OCI-LY7 (cell line): ENCODE results near the gene ARPC5L. TPM values are rescaled to one million over a fixed set of nuclear protein-coding genes. Genes with fewer than 3 reads are reported as not detected.

ENCODE experiments used
- BruUV-seq: library from RNA; stranded (reverse); fragments of 400-500 nt; replicated peaks from 2 replicates; lab custom pipeline; 2021; lab: Mats Ljungman, UMichigan
- CTCF ChIA-PET: fragments of 300-600 bp; sonication (Branson Sonifier 250); formaldehyde crosslinking; loops from one replicate; lab custom pipeline; 2022; ENCODE audit warnings: antibody characterized with exemption; ENCODE audit not compliant: unreplicated experiment; lab: Charles Lee
- POLR2A ChIA-PET: fragments of 300-600 bp; sonication (Branson Sonifier 250); formaldehyde crosslinking; loops from one replicate; lab custom pipeline; 2022; ENCODE audit warnings: antibody characterized with exemption; lab: Charles Lee
- DNase-seq: peaks from one replicate; pipeline ENCODE4 v3.0.0-alpha.2; 2015; ENCODE audit warnings: low spot score
- H2AFZ ChIP-seq: fragments of 200-600 bp; sonication (generic), shearing (Covaris generic); 2 replicates; pipeline ENCODE4 v1.6.1; 2014; ENCODE audit warnings: mild to moderate bottlenecking, antibody characterized with exemption, low read length, moderate library complexity
- H3K27ac ChIP-seq: fragments of 200-600 bp; sonication (generic); 2 replicates; pipeline ENCODE4 v1.5.1; 2014; ENCODE audit warnings: mixed run types, low read depth, mild to moderate bottlenecking, moderate library complexity, low read length, inconsistent platforms; ENCODE audit not compliant: poor library complexity, severe bottlenecking
- H3K36me3 ChIP-seq: fragments of 200-600 bp; sonication (generic); 2 replicates; pipeline ENCODE4 v1.6.1; 2014; ENCODE audit warnings: mild to moderate bottlenecking, antibody characterized with exemption, low read length, moderate library complexity, mixed read lengths; ENCODE audit not compliant: insufficient read depth
- H3K4me1 ChIP-seq: fragments of 200-600 bp; sonication (generic); 2 replicates; pipeline ENCODE4 v1.5.1; 2014; ENCODE audit warnings: mild to moderate bottlenecking, low read length; ENCODE audit not compliant: insufficient read depth, poor library complexity, severe bottlenecking
- H3K4me2 ChIP-seq: fragments of 200-600 bp; sonication (generic); 2 replicates; pipeline ENCODE4 v1.6.1; 2014; ENCODE audit warnings: mild to moderate bottlenecking, low read length
- H3K4me3 ChIP-seq: fragments of 200-600 bp; sonication (generic); 2 replicates; pipeline ENCODE4 v1.5.1; 2014; ENCODE audit warnings: mild to moderate bottlenecking, low read depth, low read length; ENCODE audit not compliant: poor library complexity, severe bottlenecking
- H3K79me2 ChIP-seq: fragments of 200-600 bp; sonication (generic); 2 replicates; pipeline ENCODE4 v1.6.1; 2016; ENCODE audit warnings: low read depth, mild to moderate bottlenecking, low read length, moderate library complexity, mixed read lengths; ENCODE audit not compliant: insufficient read depth
- H3K9me2 ChIP-seq: fragments of 200-600 bp; sonication (generic); 2 replicates; pipeline ENCODE4 v1.6.1; 2016; ENCODE audit warnings: mild to moderate bottlenecking, low read length, mixed read lengths; ENCODE audit not compliant: insufficient read depth
- H3K9me3 ChIP-seq: fragments of 200-600 bp; sonication (generic); 2 replicates; pipeline ENCODE4 v1.6.1; 2014; ENCODE audit warnings: mild to moderate bottlenecking, mixed run types, low read length, mixed read lengths
- H4K20me1 ChIP-seq: fragments of 200-600 bp; sonication (generic); 2 replicates; pipeline ENCODE4 v1.6.1; 2014; ENCODE audit warnings: mild to moderate bottlenecking, antibody characterized with exemption, low read length, moderate library complexity, mixed read lengths; ENCODE audit not compliant: insufficient read depth
- EZH2phosphoT487 ChIP-seq: fragments of 200-600 bp; sonication (generic); IDR thresholded peaks from 2 replicates; pipeline ENCODE4 v1.6.1; 2018; ENCODE audit warnings: low read depth, borderline replicate concordance, mild to moderate bottlenecking, mixed run types, antibody characterized with exemption, low read length, moderate library complexity, mixed read lengths
- intact Hi-C: fragments of 100-400 bp; cut with micrococcal nuclease; formaldehyde crosslinking; loops from one replicate; pipeline ENCODE4 v1.10.0; 2022; ENCODE audit not compliant: unreplicated experiment
- total RNA-seq, 2 experiments: library from RNA; depleted of rRNA in 1 of 2; stranded (reverse); fragments of >200 nt in 1 of 2; shearing (Covaris generic) in 1 of 2; gene quantifications; 2 replicates each; pipeline ENCODE4 v1.2.3, GENCODE V29; 2014 to 2022
- TF ChIP-seq, protein P1 (sequence below): fragments of 200-600 bp; sonication (generic); conservative IDR thresholded peaks from 2 replicates; pipeline ENCODE4 v1.5.1; 2014; ENCODE audit warnings: mild to moderate bottlenecking, antibody characterized with exemption, low read length, moderate library complexity, mixed read lengths

ARPC5L gene
- total RNA-seq, 2 experiments from 2014 or later = 74.0 to 107 TPM

DNA sequence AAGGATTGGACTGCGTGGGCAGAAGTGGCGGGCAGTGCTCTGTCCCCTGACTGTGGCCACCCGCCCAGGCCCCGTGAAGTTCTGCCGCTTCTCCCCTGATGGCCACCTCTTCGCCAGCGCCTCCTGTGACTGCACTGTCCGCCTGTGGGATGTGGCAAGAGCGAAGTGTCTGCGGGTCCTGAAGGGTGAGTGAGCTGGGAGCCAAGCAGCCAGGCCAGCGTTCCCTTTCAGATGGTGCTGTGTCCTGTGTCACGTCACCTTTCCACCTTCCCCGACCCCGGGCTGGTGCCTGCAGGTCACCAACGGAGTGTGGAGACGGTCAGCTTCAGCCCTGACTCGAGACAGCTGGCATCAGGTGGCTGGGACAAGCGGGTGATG, 6.4 kb upstream of the ARPC5L start:
- intact Hi-C loops = loop anchor here (10.0 kb wide), 1 partner anchor 519 kb away; no protein-coding TSS in a partner anchor
- no peak overlapping the region for H2AFZ ChIP-seq
- H3K9me3 ChIP-seq = no peaks in the 10 kb centered on the region
- peaks cover 46% of the 10 kb centered on the region for H3K36me3 ChIP-seq
- TF ChIP-seq, protein P1, sequence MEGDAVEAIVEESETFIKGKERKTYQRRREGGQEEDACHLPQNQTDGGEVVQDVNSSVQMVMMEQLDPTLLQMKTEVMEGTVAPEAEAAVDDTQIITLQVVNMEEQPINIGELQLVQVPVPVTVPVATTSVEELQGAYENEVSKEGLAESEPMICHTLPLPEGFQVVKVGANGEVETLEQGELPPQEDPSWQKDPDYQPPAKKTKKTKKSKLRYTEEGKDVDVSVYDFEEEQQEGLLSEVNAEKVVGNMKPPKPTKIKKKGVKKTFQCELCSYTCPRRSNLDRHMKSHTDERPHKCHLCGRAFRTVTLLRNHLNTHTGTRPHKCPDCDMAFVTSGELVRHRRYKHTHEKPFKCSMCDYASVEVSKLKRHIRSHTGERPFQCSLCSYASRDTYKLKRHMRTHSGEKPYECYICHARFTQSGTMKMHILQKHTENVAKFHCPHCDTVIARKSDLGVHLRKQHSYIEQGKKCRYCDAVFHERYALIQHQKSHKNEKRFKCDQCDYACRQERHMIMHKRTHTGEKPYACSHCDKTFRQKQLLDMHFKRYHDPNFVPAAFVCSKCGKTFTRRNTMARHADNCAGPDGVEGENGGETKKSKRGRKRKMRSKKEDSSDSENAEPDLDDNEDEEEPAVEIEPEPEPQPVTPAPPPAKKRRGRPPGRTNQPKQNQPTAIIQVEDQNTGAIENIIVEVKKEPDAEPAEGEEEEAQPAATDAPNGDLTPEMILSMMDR = no peak
- no peak for TF ChIP-seq EZH2phosphoT487
- CTCF ChIA-PET = no interaction called here
- no peaks in the 10 kb centered on the region for H3K9me2 ChIP-seq
- H4K20me1 ChIP-seq = peaks cover 18% of the 10 kb centered on the region
- BruUV-seq = no TSS peak
- DNase-seq = no peak
- no peak overlapping the region for H3K27ac ChIP-seq
- H3K79me2 ChIP-seq = peaks cover 19% of the 10 kb centered on the region
- H3K4me3 ChIP-seq = no peak overlapping the region
- peaks cover 31% of the 10 kb centered on the region for H3K4me1 ChIP-seq
- no peak overlapping the region for H3K4me2 ChIP-seq
- POLR2A ChIA-PET = no interaction called here

DNA sequence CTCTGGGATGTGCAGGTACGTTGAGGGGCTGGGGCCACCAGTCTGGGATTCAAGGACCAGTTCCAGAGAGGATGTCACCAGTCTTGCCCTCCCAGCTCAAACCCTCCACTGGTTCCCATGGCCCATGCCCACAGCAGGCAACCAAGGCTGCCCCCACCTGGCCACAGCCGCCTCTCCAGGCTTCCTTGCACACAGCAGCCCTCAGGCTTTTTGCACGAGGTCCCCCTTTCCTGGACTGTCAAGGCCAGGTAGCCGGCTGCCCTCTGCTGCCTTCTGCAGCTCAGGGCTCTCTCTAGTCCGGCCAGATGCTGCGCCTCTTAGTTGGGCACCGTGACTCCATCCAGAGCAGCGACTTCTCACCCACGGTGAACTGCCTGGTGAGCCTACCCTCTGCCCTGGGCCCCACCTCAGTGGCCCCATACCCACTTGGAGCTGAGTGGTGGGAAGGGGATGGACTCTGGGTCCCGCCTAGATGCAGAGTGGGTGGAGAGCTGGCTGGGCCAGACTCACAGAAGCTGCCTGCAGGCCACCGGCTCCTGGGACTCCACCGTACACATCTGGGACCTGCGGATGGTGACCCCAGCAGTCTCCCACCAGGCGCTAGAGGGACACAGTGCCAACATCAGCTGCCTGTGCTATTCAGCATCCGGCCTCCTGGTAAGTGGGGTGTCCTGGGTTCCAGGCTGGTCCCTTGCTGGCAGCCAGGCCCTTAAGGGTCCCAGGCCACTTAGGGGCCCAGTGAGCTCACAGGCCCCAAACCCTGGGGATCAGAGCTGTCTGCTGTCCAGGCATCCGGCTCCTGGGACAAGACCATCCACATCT, 5.8 kb upstream of the ARPC5L start:
- POLR2A ChIA-PET = no interaction called here
- CTCF ChIA-PET = no interaction called here
- peaks cover 24% of the 10 kb centered on the region for H4K20me1 ChIP-seq
- no peak overlapping the region for H3K4me2 ChIP-seq
- intact Hi-C loops = loop anchor here (10.0 kb wide), 1 partner anchor 519 kb away; no protein-coding TSS in a partner anchor
- H3K4me3 ChIP-seq = no peak overlapping the region
- no peaks in the 10 kb centered on the region for H3K9me2 ChIP-seq
- H3K9me3 ChIP-seq = no peaks in the 10 kb centered on the region
- no peak overlapping the region for H2AFZ ChIP-seq
- H3K4me1 ChIP-seq = peaks cover 32% of the 10 kb centered on the region
- no peak overlapping the region for H3K27ac ChIP-seq
- peak; percentile 51 for DNase-seq
- peaks cover 25% of the 10 kb centered on the region for H3K79me2 ChIP-seq
- TF ChIP-seq EZH2phosphoT487 = no peak
- TF ChIP-seq, protein P1 = peak; percentile 66
- no TSS peak for BruUV-seq
- peaks cover 52% of the 10 kb centered on the region for H3K36me3 ChIP-seq
